ENCODE results near the gene NDUFS7.

Gene NDUFS7

DNA sequence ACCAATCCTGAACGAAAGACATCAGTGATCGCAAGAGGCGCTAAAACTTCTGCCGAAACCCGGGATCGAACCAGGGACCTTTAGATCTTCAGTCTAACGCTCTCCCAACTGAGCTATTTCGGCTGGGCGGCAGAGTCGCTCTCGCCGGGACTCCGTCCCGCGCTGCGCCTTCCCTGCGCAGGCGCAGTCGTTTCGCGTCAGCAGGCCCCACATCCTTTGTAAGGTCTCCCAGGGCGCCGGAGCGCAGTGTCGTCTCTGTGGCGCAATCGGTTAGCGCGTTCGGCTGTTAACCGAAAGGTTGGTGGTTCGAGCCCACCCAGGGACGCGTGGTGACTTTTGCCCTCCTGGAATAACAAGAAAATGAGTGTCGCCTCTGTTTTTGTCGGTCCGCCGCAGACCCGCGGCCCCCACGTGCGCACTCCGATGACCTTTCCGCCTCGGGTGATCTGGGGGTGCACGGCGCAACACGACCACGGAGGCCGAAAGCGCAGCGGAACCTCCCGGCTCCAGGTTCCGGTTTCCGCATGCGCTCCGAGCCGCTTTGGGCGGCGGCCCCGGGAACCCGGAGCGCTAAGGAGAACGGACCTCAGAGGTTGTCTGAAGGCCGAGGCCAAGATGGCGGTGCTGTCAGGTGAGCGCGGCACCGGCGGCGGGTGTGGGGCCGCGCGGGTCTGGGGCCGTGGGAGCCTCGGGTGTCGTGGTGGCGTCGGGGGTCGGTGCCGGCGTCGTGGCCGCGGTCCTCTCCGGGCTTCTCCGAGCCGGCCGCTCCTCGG lies at the start of gene NDUFS7:
NDUFS7 (plus strand) TSS at position 596 of the 773 bp plus-strand sequence; CDS start at position 616, 20 bp downstream.
- peak; percentile 88 for DNase-seq

DNA sequence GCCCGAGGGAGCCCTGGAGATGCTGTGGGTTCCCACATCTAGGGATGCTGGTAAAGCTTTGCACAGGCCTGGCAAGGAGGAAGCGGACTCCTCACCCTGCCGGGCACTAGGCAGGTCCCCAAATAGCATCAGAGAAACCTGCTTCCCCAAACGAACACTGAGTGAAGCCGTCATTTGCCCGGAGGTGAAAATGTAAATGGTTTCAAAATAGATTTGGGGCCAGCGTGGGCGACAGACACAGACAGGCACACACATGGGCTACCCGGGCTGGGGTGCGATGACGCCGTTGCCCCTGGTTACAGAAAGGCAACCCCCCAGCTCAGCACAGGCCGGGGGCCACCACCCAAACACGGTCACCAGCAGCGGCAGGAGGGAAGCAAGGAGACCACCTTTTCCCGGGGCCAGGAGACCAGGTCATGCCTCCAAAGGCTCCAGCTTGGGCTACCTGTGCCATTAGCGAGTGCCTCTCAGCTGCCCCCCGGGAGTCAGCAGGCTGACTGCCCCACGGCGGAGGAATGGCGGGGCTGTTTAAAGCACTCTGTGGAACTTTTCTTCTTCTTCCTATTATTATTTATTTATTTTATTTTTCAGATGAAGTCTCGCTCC lies 47.5 kb upstream of the NDUFS7 start:
- no peak for DNase-seq

DNA sequence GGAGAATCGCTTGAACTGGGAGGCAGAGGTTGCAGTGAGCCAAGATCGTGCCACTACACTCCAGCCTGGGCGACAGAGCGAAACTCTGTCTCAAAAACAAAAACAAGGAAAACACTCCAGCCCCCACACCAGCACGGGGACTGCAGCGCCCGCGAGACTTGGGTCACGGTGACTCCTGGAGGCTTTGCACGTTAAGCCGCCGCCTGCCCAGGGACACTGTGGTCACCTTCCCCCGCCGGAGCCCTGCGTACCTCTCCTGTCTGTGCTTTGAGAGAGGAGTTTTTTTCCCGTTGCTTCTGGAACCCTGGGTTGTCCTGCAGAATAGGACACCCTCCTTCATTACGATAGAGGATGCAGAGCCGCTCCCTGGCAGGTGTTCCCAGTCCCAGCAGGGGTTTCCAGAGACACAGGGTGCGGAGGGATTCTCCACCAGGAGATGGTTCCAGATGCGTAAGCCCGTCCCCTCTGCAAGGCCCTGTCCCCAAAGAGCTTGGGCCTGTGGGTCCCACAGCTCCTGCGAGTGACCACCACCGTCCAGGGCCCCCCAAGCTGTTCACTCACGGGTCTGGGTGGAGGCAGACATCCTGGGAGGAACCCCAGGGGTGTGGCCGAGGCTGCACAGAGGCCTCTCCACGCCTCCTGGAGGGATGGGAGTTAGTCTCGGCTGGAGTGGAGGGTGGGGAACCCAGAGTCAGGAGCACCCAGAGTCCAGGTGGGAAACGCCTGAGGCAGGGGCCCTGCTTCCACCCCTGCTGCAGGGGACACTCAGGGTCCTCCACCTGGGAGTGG lies 42.8 kb upstream of the NDUFS7 start:
- no peak for DNase-seq

GRCh38 chr19:1343041-1343440 lies 40.7 kb upstream of the NDUFS7 start:
- DNase-seq: no peak

DNA sequence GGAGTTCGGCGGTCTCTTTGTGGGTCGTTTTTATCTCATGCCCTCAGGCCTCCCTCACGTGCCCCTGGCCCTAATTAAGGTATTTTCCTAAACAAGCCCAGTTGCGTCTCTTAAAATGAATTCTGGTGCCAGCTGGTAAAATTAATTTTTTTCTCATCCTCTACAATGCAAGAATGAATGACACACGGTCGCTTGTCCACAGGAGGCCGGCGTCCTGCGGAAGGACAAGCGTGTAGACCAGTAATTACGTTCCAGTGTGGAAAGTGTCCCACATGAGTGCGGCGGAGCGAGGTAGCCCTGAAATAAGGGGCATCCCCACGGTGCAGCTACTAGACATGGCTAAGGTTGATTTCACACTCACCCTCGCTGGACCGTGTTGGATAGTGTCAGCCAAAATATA lies 34.5 kb upstream of the NDUFS7 start:
- no peak for DNase-seq

DNA sequence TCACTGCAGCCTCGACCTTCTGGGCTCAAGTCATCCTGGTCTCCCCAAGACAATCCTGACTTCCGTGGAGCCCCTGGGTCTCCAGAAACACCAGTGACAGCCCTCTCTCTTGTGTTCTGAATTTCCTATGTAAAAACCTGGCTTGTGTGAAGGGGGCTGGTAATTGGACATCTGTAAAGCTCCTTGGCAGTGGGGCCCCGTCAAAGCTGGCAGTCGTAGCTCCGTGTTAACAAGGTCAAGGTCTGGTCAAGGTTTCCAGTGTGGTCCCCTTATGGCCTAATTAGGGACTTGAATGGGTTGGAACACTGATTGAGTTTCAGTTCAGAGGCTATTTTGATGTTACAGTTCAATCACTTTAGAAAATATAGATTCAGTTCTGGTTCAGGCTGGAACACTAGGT lies 32.8 kb upstream of the NDUFS7 start:
- no peak for DNase-seq

GRCh38 chr19:1351381-1351851 lies 32.3 kb upstream of the NDUFS7 start:
- DNase-seq: no peak

DNA sequence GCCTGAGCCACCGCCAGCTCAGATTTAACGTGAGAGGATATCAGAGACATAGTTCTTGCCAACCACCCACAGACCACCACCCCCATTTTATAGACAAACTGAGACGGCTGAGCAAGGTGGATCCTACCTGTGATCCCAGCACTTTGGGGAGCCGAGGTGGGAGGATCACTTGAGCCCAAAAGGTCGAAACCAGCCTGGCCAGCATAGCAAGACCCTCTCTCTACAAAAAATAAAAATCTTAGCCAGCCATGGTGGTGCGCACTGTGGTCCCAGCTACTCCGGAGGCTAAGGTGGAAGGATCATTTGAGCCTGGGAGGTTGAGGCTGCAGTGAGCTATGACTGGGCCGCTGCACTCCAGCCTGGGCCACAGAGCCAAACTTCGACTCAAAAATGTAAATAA lies 30.6 kb upstream of the NDUFS7 start:
- no peak for DNase-seq

DNA sequence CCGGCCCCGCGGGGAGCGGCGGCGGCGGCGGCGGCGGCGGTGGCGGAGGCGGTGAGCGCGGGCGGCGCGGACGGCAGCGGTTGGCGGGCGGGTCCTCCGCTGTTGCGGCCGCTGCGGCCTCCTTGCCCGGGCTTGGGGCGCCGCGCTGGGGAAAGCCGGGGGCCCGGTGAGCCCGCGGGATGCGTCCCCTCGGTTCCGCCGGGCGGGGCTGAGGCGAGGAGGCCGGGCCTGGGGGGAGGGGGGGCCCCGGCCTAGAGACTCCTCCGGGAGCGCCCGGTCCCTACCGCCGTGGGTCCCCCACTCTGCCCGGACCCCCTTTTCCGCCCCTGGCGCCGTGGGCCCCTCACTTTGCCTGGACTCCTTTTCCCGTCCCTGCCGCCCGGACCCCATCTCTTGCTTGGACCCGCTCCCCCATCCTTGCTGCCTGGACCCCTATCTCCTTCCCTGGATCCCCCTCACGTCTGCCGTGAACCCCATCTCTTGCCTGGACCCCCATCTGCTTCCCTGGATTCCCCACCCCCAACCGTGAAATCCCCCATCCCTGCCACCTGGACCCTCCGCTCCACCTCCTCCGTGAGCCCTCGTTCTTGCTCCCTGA lies 28.6 kb upstream of the NDUFS7 start:
- DNase-seq: no peak

GRCh38 chr19:1355568-1356507 lies 27.9 kb upstream of the NDUFS7 start:
- no peak for DNase-seq

GRCh38 chr19:1356508-1356865 lies 27.2 kb upstream of the NDUFS7 start:
- no peak for DNase-seq

DNA sequence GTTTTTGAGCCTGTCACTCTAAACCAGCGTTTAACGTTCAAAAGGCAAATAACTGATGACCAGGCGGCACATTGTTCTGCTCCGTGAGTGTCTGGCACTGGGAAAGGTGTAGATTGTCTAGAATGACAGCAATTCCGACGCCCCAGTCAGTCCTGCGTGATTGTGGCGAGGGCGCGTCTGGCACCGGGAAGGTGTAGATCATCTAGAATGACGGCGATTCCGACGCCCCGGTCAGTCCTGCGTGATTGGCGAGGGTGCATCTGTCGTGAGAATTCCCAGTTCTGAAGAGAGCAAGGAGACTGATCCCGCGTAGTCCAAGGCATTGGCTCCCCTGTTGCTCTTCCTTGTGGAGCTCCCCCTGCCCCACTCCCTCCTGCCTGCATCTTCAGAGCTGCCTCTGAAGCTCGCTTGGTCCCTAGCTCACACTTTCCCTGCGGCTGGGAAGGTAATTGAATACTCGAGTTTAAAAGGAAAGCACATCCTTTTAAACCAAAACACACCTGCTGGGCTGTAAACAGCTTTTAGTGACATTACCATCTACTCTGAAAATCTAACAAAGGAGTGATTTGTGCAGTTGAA lies 26.1 kb upstream of the NDUFS7 start:
- no peak for DNase-seq

DNA sequence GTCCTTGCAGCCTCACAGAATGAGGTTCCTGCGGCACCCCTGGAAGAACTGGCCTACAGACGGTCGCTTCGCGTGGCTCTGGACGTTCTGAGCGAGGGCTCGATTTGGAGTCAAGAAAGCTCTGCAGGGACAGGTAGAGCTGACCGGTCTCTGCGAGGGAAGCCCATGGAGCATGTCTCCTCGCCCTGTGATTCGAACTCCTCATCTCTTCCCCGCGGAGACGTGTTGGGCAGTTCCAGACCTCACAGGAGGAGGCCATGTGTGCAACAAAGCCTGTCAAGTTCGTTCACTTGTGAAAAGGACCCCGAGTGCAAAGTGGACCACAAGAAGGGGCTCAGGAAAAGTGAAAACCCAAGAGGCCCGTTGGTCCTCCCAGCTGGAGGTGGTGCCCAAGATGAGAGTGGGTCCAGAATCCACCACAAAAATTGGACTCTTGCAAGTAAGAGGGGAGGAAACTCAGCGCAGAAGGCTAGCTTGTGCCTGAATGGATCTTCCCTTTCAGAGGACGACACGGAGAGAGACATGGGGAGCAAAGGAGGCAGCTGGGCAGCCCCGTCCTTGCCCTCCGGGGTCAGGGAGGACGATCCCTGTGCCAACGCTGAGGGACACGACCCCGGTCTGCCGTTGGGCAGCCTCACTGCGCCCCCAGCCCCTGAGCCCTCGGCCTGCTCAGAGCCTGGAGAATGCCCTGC lies 23.4 kb upstream of the NDUFS7 start:
- DNase-seq: no peak

GRCh38 chr19:1360818-1361461 lies 22.8 kb upstream of the NDUFS7 start:
- DNase-seq: no peak

DNA sequence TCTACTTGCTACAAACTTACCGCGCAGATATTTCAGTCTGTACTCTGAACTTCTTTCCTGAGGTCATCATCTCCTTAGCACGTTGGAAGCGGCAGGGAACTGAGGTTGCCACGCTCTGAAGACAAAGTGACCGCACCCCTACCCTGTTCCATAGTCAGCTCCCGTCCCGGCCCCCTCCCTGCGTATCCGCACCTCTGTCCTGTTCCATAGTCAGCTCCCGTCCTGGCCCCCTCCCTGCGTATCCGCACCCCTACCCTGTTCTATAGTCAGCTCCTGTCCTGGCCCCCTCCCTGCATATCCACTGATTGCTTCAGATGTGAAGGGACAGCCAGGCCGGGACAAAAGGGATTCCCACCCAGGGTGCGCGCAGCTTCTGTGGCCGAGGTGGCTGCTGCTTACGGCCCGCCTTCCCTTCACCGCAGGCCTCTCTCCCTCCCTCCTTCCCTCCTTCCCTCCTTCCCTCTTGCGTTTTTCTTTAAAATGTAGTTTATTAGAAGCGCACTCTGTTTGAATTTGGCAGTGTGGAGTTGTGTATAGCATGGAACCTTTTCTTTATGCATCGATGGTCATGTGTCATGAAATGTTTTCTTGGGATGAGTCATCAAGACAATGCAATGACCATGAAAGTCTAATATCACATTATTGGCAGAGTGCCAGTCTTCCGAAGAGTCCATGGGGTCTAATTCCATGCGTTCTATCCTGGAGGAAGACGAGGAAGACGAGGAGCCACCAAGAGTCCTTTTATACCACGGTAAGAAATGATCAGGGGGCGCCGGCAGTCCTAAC lies 21.9 kb upstream of the NDUFS7 start:
- DNase-seq: no peak

DNA sequence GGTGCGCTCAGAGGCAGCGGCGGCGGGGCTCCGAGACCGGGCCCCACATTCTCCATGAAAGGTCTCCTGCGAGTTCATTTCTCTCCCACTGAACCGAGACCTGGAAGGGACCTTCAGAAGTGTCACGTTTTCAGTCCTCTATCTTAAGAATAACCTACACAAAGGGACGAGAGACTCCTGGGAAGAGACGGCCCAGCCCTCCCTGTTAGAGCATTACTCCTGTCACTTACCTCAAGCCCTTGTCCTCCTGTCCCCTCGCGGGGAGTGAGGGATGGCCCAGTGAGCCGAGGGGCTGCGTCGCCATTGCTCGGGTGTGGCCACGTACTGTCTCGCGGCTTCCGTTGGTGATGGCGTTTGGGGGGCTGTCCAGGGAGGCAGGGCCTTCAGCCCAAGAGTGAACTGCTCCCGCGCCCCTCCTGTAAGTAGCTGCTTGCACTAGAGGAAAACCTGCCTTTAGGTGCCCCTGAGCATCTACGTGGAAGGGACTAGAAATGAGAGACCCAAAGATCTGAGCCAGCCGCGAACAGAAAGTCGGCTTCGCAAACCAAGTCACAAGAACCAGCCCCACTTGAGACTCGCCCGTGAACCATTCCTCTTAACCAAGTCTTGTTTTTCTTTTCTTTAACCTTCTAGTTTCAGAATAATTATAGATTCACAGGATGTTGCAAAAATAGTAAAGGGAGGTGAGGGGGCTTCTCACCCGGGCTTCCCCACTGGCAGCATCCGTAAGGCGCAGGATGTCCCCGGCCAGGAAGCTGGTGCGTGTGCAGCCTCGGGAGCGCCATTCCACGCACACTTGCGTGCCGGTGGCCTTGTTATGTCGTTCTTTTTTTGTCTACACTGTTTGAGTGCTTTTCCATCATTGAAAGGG lies 21.1 kb upstream of the NDUFS7 start:
- no peak for DNase-seq

DNA sequence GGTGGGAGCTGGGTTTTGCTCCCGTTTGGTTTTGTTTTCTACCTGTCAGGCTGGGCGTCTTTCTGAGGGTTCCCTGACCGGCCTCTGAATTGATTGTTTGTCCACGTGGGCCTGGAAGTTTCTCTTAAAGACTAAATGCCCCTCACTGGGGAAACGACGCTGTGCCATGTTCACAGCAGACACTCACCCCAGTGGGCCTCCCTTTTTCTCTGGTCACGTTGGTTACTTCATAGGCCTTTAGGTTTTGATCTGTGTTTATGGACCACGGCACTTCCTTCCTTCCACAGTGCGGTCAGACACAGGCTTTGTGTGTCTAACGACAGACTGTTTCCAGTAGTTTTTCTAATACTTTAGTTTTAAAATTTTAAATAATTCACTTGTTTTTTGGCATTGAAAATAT lies 20.1 kb upstream of the NDUFS7 start:
- DNase-seq: no peak

- DNase-seq: no peak
Measured at GRCh38 chr19:1364070-1364704, 19.5 kb upstream of the NDUFS7 start.
